T-helper 1 cell treated with Interleukin-12 subunit alpha and Interleukin-12 subunit beta and Interleukin-4 antibody, amounts not matched to agents 30 ng/mL and 1 ng/mL, for 36 hours (primary cell): ENCODE data around the gene TRAPPC10. TPM values are rescaled to one million over a fixed set of nuclear protein-coding genes. Genes with fewer than 3 reads are reported as not detected.
"Not testable (repeated sequence)": the region's sequence is repeated elsewhere in the genome, so short reads cannot be mapped to it uniquely, and the experiment has no call there.

Source experiments
- intact Hi-C: fragments of 100-400 bp; cut with micrococcal nuclease; formaldehyde crosslinking; loops from one replicate; pipeline ENCODE4 v1.15.1; 2024
- total RNA-seq: library from RNA; stranded (reverse); gene quantifications from 2 replicates; pipeline ENCODE4 v1.2.3, GENCODE V29; 2022

The TRAPPC10 gene
- total RNA-seq, 1 donor from 2014 or later, result 97.1 TPM

GRCh38 chr21:44142470-44142869 is 130.4 kb downstream of the TRAPPC10 start:
- intact Hi-C loops, result not testable (repeated sequence)

- intact Hi-C loops, result not testable (repeated sequence)
Observed at GRCh38 chr21:44143380-44143779, 131.3 kb downstream of the TRAPPC10 start.

- intact Hi-C loops, result not testable (repeated sequence)
Observed at GRCh38 chr21:44143996-44144395, 131.9 kb downstream of the TRAPPC10 start.

- intact Hi-C loops, result not testable (repeated sequence)
Observed at GRCh38 chr21:44144784-44145602, 132.9 kb downstream of the TRAPPC10 start.

- intact Hi-C loops, result not testable (repeated sequence)
Observed at GRCh38 chr21:44145616-44146015, 133.5 kb downstream of the TRAPPC10 start.

GRCh38 chr21:44147108-44147507 is 135.0 kb downstream of the TRAPPC10 start:
- intact Hi-C loops, result not testable (repeated sequence)

- intact Hi-C loops, result not testable (repeated sequence)
Observed at GRCh38 chr21:44150255-44150654, 138.1 kb downstream of the TRAPPC10 start.

GRCh38 chr21:44153214-44153888 is 141.2 kb downstream of the TRAPPC10 start:
- intact Hi-C loops, result not testable (repeated sequence)

GRCh38 chr21:44153889-44154228 is 141.8 kb downstream of the TRAPPC10 start:
- intact Hi-C loops, result not testable (repeated sequence)

- intact Hi-C loops, result not testable (repeated sequence)
Observed at GRCh38 chr21:44154816-44155230, 142.7 kb downstream of the TRAPPC10 start.

- intact Hi-C loops, result not testable (repeated sequence)
Observed at GRCh38 chr21:44155231-44155993, 143.3 kb downstream of the TRAPPC10 start.

- intact Hi-C loops, result not testable (repeated sequence)
Observed at GRCh38 chr21:44155994-44156380, 143.9 kb downstream of the TRAPPC10 start.

Other genes with a start within 250 kb of the TRAPPC10 start
- 64.3 and 67.4 TPM in 2 replicates for gene CSTB, start 236.0 kb upstream of the TRAPPC10 start, total RNA-seq
- gene RRP1, start 222.7 kb upstream of the TRAPPC10 start, total RNA-seq, result 28.4 and 36.9 TPM in 2 replicates
- 124 and 135 TPM in 2 replicates for gene AGPAT3, start 147.1 kb upstream of the TRAPPC10 start, total RNA-seq
- gene PWP2, start 95.1 kb downstream of the TRAPPC10 start, total RNA-seq, result 7.1 and 10.8 TPM in 2 replicates
- gene GATD3, start 121.4 kb downstream of the TRAPPC10 start, total RNA-seq, result 10.8 and 11.5 TPM in 2 replicates
- gene ICOSLG, start 228.6 kb downstream of the TRAPPC10 start, total RNA-seq, result 12.3 and 13.0 TPM in 2 replicates
- gene DNMT3L, start 249.6 kb downstream of the TRAPPC10 start, total RNA-seq, result not detected in 2 replicates